GM12878 (cell line): Measurements from ENCODE around the gene ZDHHC1. TPM values are rescaled to one million over a fixed set of nuclear protein-coding genes. Genes with fewer than 3 reads are reported as not detected.

Experiments used
- ATAC-seq: fragments of 200-7000 bp; cut with Tn5 transposase; 3 replicates; pipeline ENCODE4 v1.9.1; 2020; ENCODE audit warnings: mild to moderate bottlenecking, moderate library complexity
- BruUV-seq: library from RNA; stranded (reverse); fragments of 400-500 nt; replicated peaks from 2 replicates; lab custom pipeline; 2021; lab: Mats Ljungman, UMichigan
- CTCF ChIA-PET: fragments of 300-600 bp; sonication (Branson Sonifier 250); formaldehyde crosslinking; extraction: SDS; loops from one replicate; lab custom pipeline; 2021; ENCODE audit warnings: inconsistent platforms; lab: Yijun Ruan, JAX
- POLR2A ChIA-PET: fragments of 350-600 bp; formaldehyde crosslinking; extraction: SDS; loops from one replicate; lab custom pipeline; 2021; ENCODE audit warnings: inconsistent platforms; lab: Charles Lee
- RAD21 ChIA-PET: fragments of 300-600 bp; sonication (Branson Sonifier 250); formaldehyde crosslinking; loops from one replicate; lab custom pipeline; 2023; ENCODE audit warnings: antibody characterized with exemption; ENCODE audit not compliant: unreplicated experiment; lab: Charles Lee
- SMC1A ChIA-PET: fragments of 300-600 bp; sonication (Branson Sonifier 250); formaldehyde crosslinking; loops from one replicate; lab custom pipeline; 2023; ENCODE audit not compliant: unreplicated experiment, uncharacterized antibody; lab: Charles Lee
- DNase-seq: peaks from one replicate; pipeline ENCODE4 v3.0.0-alpha.2; 2011; ENCODE audit warnings: low read depth, low spot score
- FAIRE-seq: peaks from 3 replicates; lab custom pipeline; 2011; peaks lifted over from hg19 to GRCh38; lab: Jason Lieb, UNC
- H2AFZ ChIP-seq: 2 replicates; pipeline ENCODE4 v1.6.0; 2011; ENCODE audit warnings: low read depth, low read length, control low read depth; ENCODE audit not compliant: control insufficient read depth
- H3K27ac ChIP-seq: 2 replicates; pipeline ENCODE4 v1.5.1; 2011; ENCODE audit warnings: control low read depth; ENCODE audit not compliant: control insufficient read depth, insufficient read depth
- H3K27me3 ChIP-seq, 2 experiments: replicated peaks in 1 of 2; 2 replicates each; pipeline versions ENCODE4 v1.6.0 to v1.6.1; 2011; ENCODE audit warnings: low read length in 1 of 2; ENCODE audit not compliant: control insufficient read depth in 2 of 2, insufficient read depth in 2 of 2
- H3K36me3 ChIP-seq, 2 experiments: 2 replicates each; pipeline ENCODE4 v1.5.1; 2011; ENCODE audit warnings: low read length in 1 of 2; ENCODE audit not compliant: control insufficient read depth in 2 of 2, insufficient read depth in 2 of 2
- H3K4me1 ChIP-seq: 2 replicates; pipeline ENCODE4 v1.6.1; 2011; ENCODE audit warnings: mild to moderate bottlenecking, low read length, moderate library complexity, mixed read lengths; ENCODE audit not compliant: control insufficient read depth, insufficient read depth
- H3K4me2 ChIP-seq: 2 replicates; pipeline ENCODE4 v1.6.0; 2011; ENCODE audit warnings: control low read depth; ENCODE audit not compliant: control insufficient read depth, insufficient read depth
- H3K4me3 ChIP-seq: fragments of 200-600 bp; sonication (generic); 2 replicates; pipeline ENCODE4 v1.5.1; 2016
- H3K79me2 ChIP-seq: 2 replicates; pipeline ENCODE4 v1.6.0; 2011; ENCODE audit warnings: low read length; ENCODE audit not compliant: control insufficient read depth, insufficient read depth
- H3K9ac ChIP-seq: 2 replicates; pipeline ENCODE4 v1.8.0; 2011; ENCODE audit warnings: low read length, control low read depth, mixed read lengths; ENCODE audit not compliant: control insufficient read depth, insufficient read depth
- H3K9me3 ChIP-seq: replicated peaks from 3 replicates; pipeline ENCODE4 v1.5.1; 2011; ENCODE audit warnings: mild to moderate bottlenecking, low read length; ENCODE audit not compliant: control insufficient read depth, insufficient read depth
- H4K20me1 ChIP-seq: 2 replicates; pipeline ENCODE4 v1.6.0; 2011; ENCODE audit not compliant: control insufficient read depth, insufficient read depth
- CBX5 ChIP-seq: sonication (generic); IDR thresholded peaks from 2 replicates; pipeline ENCODE4 v1.6.1; 2016; ENCODE audit warnings: low read depth, moderate library complexity, mild to moderate bottlenecking, inconsistent platforms
- CREM ChIP-seq: IDR thresholded peaks from 2 replicates; pipeline ENCODE4 v1.6.1; 2014; ENCODE audit warnings: antibody characterized with exemption, low read depth
- FOS ChIP-seq: IDR thresholded peaks from 3 replicates; pipeline ENCODE4 v1.6.1; 2011; ENCODE audit warnings: borderline replicate concordance; ENCODE audit not compliant: insufficient read length; ENCODE audit errors: extremely low read depth
- KDM1A ChIP-seq: fragments of 200-600 bp; sonication (generic); IDR thresholded peaks from 2 replicates; pipeline ENCODE4 v1.6.1; 2016; ENCODE audit warnings: borderline replicate concordance
- MYC ChIP-seq: IDR thresholded peaks from 2 replicates; pipeline ENCODE4 v1.6.1; 2011; ENCODE audit warnings: mild to moderate bottlenecking, low read length, moderate library complexity, inconsistent platforms; ENCODE audit not compliant: insufficient read depth, insufficient replicate concordance, insufficient read length, severe bottlenecking
- NBN ChIP-seq: fragments of 450-650 bp; IDR thresholded peaks from 2 replicates; pipeline ENCODE4 v1.6.1; 2016
- NFYB ChIP-seq: IDR thresholded peaks from 2 replicates; pipeline ENCODE4 v1.6.1; 2011; ENCODE audit warnings: low read depth, mild to moderate bottlenecking, low read length, improper control_type of control experiment, moderate library complexity; ENCODE audit not compliant: insufficient read depth
- PAX5 ChIP-seq: IDR thresholded peaks from 2 replicates; pipeline ENCODE4 v1.6.1; 2011; ENCODE audit warnings: low read depth, low read length, borderline replicate concordance
- RCOR1 ChIP-seq: conservative IDR thresholded peaks from 2 replicates; pipeline ENCODE4 v1.6.1; 2012; ENCODE audit warnings: low read depth, low read length, improper control_type of control experiment
- SIX5 ChIP-seq: IDR thresholded peaks from 2 replicates; pipeline ENCODE4 v1.6.1; 2011; ENCODE audit warnings: mild to moderate bottlenecking, low read depth, low read length, moderate library complexity; ENCODE audit not compliant: severe bottlenecking
- ZNF24 ChIP-seq: fragments of 450-650 bp; IDR thresholded peaks from 2 replicates; pipeline ENCODE4 v1.6.1; 2017; ENCODE audit warnings: antibody characterized with exemption, mild to moderate bottlenecking
- WGBS: methylation state at CpG from one replicate; pipeline ENCODE4 v1.1.6; 2016; ENCODE audit warnings: low lambda C conversion rate; ENCODE audit not compliant: insufficient replicate concordance, insufficient coverage; ENCODE audit errors: missing lambda C conversion rate; 5-methylcytosine and 5-hydroxymethylcytosine counted together
- in situ Hi-C: fragments of 300-500 bp; cut with MboI; formaldehyde crosslinking; loops from 9 replicates; pipeline ENCODE4 v1.14.3; 2018; ENCODE audit warnings: mixed read lengths
- intact Hi-C: fragments of 100-400 bp; cut with micrococcal nuclease; formaldehyde crosslinking; loops from one replicate; pipeline ENCODE4 v1.14.2; 2022; ENCODE audit not compliant: unreplicated experiment
- polyA plus RNA-seq, 11 experiments: library from polyadenylated mRNA; depleted of rRNA in 4 of 11; unstranded in 6 of 11; stranded (reverse) in 5 of 11; fragments of >200 nt; fragmentation: Nextera tagmentation in 4 of 11; fragmentation: Illumina TruSeq in 1 of 11; extraction: Ambion mirVana in 4 of 11; extraction: Trizol in 1 of 11; gene quantifications; 1 replicate in 1 of 11; 2 replicates in 10 of 11; pipeline versions ENCODE4 v1.2.1 to v1.2.3, GENCODE V29; 2011 to 2016; ENCODE audit warnings: inconsistent platforms in 2 of 11, missing spikeins in 2 of 11, low read depth in 1 of 11
- total RNA-seq, 4 experiments: library from RNA; depleted of rRNA in 3 of 4; stranded (reverse); fragments of >200 nt in 3 of 4; fragmentation: Illumina TruSeq in 1 of 4; extraction: Trizol in 1 of 4; gene quantifications; 2 replicates each; pipeline versions ENCODE4 v1.2.1 to v1.2.3, GENCODE V29; 2013 to 2021
- TF ChIP-seq, protein P1 (sequence below): fragments of 450-650 bp; IDR thresholded peaks from 2 replicates; pipeline ENCODE4 v1.6.1; 2017; ENCODE audit warnings: mild to moderate bottlenecking, low read depth, inconsistent platforms; ENCODE audit not compliant: poor library complexity, severe bottlenecking
- TF ChIP-seq, protein P2 (sequence below): fragments of 450-650 bp; formaldehyde crosslinking; IDR thresholded peaks from 2 replicates; pipeline ENCODE4 v1.4.0; 2020; ENCODE audit warnings: mild to moderate bottlenecking, moderate library complexity
- TF ChIP-seq, protein P3 (sequence below): fragments of 450-650 bp; IDR thresholded peaks from 2 replicates; pipeline ENCODE4 v1.6.1; 2018; ENCODE audit warnings: mild to moderate bottlenecking, low read depth, moderate library complexity; ENCODE audit not compliant: partially characterized antibody

The ZDHHC1 gene
- total and polyA plus RNA-seq, 10 of the 15 experiments (the other 5 are each of a cell fraction or from before 2014, with no cell fraction given), result 0.07 to 1.2 (median 0.66) TPM; not detected in 2

DNA sequence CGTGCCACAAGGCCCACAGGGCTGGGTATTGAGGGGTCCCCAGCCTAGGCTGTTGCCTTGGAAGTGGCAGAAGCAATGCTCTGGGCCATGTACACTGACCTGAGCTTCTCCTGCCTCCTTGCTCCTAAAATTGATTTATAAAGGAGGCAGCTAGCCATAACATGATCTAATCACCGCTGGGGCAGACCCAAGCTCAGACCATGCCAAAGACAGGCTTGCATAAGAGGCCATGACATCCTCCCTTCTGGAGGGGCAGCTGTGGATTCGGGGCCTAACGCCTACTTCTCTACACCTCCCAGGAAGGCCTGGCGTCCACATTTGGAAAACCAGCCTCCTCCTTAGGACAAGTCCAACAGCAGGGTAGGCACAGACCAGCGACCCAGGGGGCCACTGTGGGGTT is 27.0 kb upstream of the ZDHHC1 start:
- H4K20me1 ChIP-seq, result 0 out of 2 replicates have a peak, but pooled peaks cover 4% of the 10 kb centered on the region
- no peak overlapping the region for H3K4me2 ChIP-seq
- no TSS peak for BruUV-seq
- DNase-seq (no peak), ATAC-seq (no peak), FAIRE-seq (no peak)
- H2AFZ ChIP-seq, result no peak overlapping the region
- intact Hi-C loops, result no loop called here
- no peak overlapping the region for H3K9ac ChIP-seq
- RAD21 ChIA-PET, result no interaction called here
- no peaks in the 10 kb centered on the region for H3K79me2 ChIP-seq
- no peaks in the 10 kb centered on the region for H3K27me3 ChIP-seq
- in situ Hi-C loops, result no loop called here
- WGBS, result 96% methylated on average over 6 of the region's 6 CpGs
- H3K9me3 ChIP-seq, result no peaks in the 10 kb centered on the region
- SMC1A ChIA-PET, result no interaction called here
- peaks cover 4 to 21% of the 10 kb centered on the region in 2 experiments for H3K36me3 ChIP-seq
- TF ChIP-seq KDM1A, result no peak
- TF ChIP-seq FOS, result no peak
- no peak for TF ChIP-seq PAX5
- no peak for TF ChIP-seq CREM
- TF ChIP-seq MYC, result no peak
- TF ChIP-seq, protein P1, sequence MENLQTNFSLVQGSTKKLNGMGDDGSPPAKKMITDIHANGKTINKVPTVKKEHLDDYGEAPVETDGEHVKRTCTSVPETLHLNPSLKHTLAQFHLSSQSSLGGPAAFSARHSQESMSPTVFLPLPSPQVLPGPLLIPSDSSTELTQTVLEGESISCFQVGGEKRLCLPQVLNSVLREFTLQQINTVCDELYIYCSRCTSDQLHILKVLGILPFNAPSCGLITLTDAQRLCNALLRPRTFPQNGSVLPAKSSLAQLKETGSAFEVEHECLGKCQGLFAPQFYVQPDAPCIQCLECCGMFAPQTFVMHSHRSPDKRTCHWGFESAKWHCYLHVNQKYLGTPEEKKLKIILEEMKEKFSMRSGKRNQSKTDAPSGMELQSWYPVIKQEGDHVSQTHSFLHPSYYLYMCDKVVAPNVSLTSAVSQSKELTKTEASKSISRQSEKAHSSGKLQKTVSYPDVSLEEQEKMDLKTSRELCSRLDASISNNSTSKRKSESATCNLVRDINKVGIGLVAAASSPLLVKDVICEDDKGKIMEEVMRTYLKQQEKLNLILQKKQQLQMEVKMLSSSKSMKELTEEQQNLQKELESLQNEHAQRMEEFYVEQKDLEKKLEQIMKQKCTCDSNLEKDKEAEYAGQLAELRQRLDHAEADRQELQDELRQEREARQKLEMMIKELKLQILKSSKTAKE, result no peak
- TF ChIP-seq, protein P2, sequence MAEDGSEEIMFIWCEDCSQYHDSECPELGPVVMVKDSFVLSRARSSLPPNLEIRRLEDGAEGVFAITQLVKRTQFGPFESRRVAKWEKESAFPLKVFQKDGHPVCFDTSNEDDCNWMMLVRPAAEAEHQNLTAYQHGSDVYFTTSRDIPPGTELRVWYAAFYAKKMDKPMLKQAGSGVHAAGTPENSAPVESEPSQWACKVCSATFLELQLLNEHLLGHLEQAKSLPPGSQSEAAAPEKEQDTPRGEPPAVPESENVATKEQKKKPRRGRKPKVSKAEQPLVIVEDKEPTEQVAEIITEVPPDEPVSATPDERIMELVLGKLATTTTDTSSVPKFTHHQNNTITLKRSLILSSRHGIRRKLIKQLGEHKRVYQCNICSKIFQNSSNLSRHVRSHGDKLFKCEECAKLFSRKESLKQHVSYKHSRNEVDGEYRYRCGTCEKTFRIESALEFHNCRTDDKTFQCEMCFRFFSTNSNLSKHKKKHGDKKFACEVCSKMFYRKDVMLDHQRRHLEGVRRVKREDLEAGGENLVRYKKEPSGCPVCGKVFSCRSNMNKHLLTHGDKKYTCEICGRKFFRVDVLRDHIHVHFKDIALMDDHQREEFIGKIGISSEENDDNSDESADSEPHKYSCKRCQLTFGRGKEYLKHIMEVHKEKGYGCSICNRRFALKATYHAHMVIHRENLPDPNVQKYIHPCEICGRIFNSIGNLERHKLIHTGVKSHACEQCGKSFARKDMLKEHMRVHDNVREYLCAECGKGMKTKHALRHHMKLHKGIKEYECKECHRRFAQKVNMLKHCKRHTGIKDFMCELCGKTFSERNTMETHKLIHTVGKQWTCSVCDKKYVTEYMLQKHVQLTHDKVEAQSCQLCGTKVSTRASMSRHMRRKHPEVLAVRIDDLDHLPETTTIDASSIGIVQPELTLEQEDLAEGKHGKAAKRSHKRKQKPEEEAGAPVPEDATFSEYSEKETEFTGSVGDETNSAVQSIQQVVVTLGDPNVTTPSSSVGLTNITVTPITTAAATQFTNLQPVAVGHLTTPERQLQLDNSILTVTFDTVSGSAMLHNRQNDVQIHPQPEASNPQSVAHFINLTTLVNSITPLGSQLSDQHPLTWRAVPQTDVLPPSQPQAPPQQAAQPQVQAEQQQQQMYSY, result no peak
- no peak for TF ChIP-seq SIX5
- TF ChIP-seq ZNF24, result no peak
- no peak for TF ChIP-seq NFYB
- TF ChIP-seq, protein P3, sequence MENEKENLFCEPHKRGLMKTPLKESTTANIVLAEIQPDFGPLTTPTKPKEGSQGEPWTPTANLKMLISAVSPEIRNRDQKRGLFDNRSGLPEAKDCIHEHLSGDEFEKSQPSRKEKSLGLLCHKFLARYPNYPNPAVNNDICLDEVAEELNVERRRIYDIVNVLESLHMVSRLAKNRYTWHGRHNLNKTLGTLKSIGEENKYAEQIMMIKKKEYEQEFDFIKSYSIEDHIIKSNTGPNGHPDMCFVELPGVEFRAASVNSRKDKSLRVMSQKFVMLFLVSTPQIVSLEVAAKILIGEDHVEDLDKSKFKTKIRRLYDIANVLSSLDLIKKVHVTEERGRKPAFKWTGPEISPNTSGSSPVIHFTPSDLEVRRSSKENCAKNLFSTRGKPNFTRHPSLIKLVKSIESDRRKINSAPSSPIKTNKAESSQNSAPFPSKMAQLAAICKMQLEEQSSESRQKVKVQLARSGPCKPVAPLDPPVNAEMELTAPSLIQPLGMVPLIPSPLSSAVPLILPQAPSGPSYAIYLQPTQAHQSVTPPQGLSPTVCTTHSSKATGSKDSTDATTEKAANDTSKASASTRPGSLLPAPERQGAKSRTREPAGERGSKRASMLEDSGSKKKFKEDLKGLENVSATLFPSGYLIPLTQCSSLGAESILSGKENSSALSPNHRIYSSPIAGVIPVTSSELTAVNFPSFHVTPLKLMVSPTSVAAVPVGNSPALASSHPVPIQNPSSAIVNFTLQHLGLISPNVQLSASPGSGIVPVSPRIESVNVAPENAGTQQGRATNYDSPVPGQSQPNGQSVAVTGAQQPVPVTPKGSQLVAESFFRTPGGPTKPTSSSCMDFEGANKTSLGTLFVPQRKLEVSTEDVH, result no peak
- TF ChIP-seq CBX5, result no peak
- TF ChIP-seq NBN, result no peak
- no peak for TF ChIP-seq RCOR1
- no peak overlapping the region for H3K27ac ChIP-seq
- H3K4me1 ChIP-seq, result no peaks in the 10 kb centered on the region; the same call in 1 of the 2 replicates
- CTCF ChIA-PET, result interaction anchor here (1.6 to 7.7 kb wide), 3 partner anchors 10 to 183 kb away, joined by 4 to 84 read pairs (median 5); no protein-coding TSS in a partner anchor
- H3K4me3 ChIP-seq, result no peak overlapping the region
- POLR2A ChIA-PET, result no interaction called here
